GM12878 (cell line): ENCODE data around the gene S1PR1. TPM values are rescaled to one million over a fixed set of nuclear protein-coding genes. Genes with fewer than 3 reads are reported as not detected.

Experiments used
- EP300 ChIP-seq, 2 experiments: fragments of 150-350 bp in 1 of 2; IDR thresholded peaks; 2 replicates each; pipeline ENCODE4 v1.6.1; 2011 to 2012; ENCODE audit warnings: low read depth in 2 of 2, low read length in 2 of 2, borderline replicate concordance in 1 of 2, improper control_type of control experiment in 1 of 2, inconsistent platforms in 1 of 2; ENCODE audit not compliant: control insufficient read depth in 1 of 2
- ETV6 ChIP-seq, 2 experiments: fragments of 450-650 bp in 1 of 2; IDR thresholded peaks in 1 of 2; conservative IDR thresholded peaks in 1 of 2; 2 replicates each; pipeline ENCODE4 v1.6.1; 2014; ENCODE audit warnings: antibody characterized with exemption in 1 of 2, borderline replicate concordance in 1 of 2, low read depth in 1 of 2, mild to moderate bottlenecking in 1 of 2, moderate library complexity in 1 of 2
- FOXK2 ChIP-seq: fragments of 450-650 bp; IDR thresholded peaks from 2 replicates; pipeline ENCODE4 v1.6.1; 2017; ENCODE audit warnings: mild to moderate bottlenecking, moderate library complexity
- HDGF ChIP-seq: fragments of 450-650 bp; IDR thresholded peaks from 2 replicates; pipeline ENCODE4 v1.6.1; 2016; ENCODE audit warnings: antibody characterized with exemption
- JUND ChIP-seq: IDR thresholded peaks from 2 replicates; pipeline ENCODE4 v1.6.1; 2012; ENCODE audit warnings: low read depth, mild to moderate bottlenecking, low read length, improper control_type of control experiment, moderate library complexity
- MYC ChIP-seq: IDR thresholded peaks from 2 replicates; pipeline ENCODE4 v1.6.1; 2011; ENCODE audit warnings: mild to moderate bottlenecking, low read length, moderate library complexity, inconsistent platforms; ENCODE audit not compliant: insufficient read depth, insufficient replicate concordance, insufficient read length, severe bottlenecking
- NR2C2 ChIP-seq: IDR thresholded peaks from 2 replicates; pipeline ENCODE4 v1.6.1; 2011; ENCODE audit warnings: borderline replicate concordance, low read depth; ENCODE audit not compliant: control insufficient read depth, insufficient read length
- PML ChIP-seq: IDR thresholded peaks from 2 replicates; pipeline ENCODE4 v1.6.1; 2012; ENCODE audit warnings: low read length, inconsistent platforms
- POLR2AphosphoS2 ChIP-seq: IDR thresholded peaks from 2 replicates; pipeline ENCODE4 v1.6.1; 2011; ENCODE audit warnings: low read depth, mild to moderate bottlenecking, low read length, improper control_type of control experiment, moderate library complexity
- RBBP5 ChIP-seq: fragments of 200-600 bp; sonication (generic); conservative IDR thresholded peaks from 2 replicates; pipeline ENCODE4 v1.6.1; 2016
- SPI1 ChIP-seq: IDR thresholded peaks from 2 replicates; pipeline ENCODE4 v1.6.1; 2011; ENCODE audit warnings: low read depth, mild to moderate bottlenecking, low read length, moderate library complexity, borderline replicate concordance; ENCODE audit not compliant: insufficient read depth
- STAT1 ChIP-seq: fragments of 450-650 bp; conservative IDR thresholded peaks from 2 replicates; pipeline ENCODE4 v1.6.1; 2014; ENCODE audit warnings: antibody characterized with exemption, mild to moderate bottlenecking
- STAT3 ChIP-seq: IDR thresholded peaks from 2 replicates; pipeline ENCODE4 v1.6.1; 2011; ENCODE audit warnings: low read depth, low read length, improper control_type of control experiment
- SUZ12 ChIP-seq: fragments of 200-600 bp; sonication (generic); IDR thresholded peaks from one replicate; pipeline ENCODE4 v1.6.1; 2018; ENCODE audit warnings: antibody characterized with exemption, mild to moderate bottlenecking; ENCODE audit not compliant: unreplicated experiment
- TARDBP ChIP-seq: IDR thresholded peaks from 2 replicates; pipeline ENCODE4 v1.6.1; 2016; ENCODE audit warnings: borderline replicate concordance
- YY1 ChIP-seq: IDR thresholded peaks from 2 replicates; pipeline ENCODE4 v1.6.1; 2011; ENCODE audit warnings: low read depth, mild to moderate bottlenecking, low read length
- ZNF217 ChIP-seq: fragments of 450-650 bp; IDR thresholded peaks from 2 replicates; pipeline ENCODE4 v1.6.1; 2017; ENCODE audit warnings: antibody characterized with exemption, mild to moderate bottlenecking
- polyA plus RNA-seq, 11 experiments: library from polyadenylated mRNA; depleted of rRNA in 4 of 11; unstranded in 6 of 11; stranded (reverse) in 5 of 11; fragments of >200 nt; fragmentation: Nextera tagmentation in 4 of 11; fragmentation: Illumina TruSeq in 1 of 11; extraction: Ambion mirVana in 4 of 11; extraction: Trizol in 1 of 11; gene quantifications; 1 replicate in 1 of 11; 2 replicates in 10 of 11; pipeline versions ENCODE4 v1.2.1 to v1.2.3, GENCODE V29; 2011 to 2016; ENCODE audit warnings: inconsistent platforms in 2 of 11, missing spikeins in 2 of 11, low read depth in 1 of 11
- total RNA-seq, 4 experiments: library from RNA; depleted of rRNA in 3 of 4; stranded (reverse); fragments of >200 nt in 3 of 4; fragmentation: Illumina TruSeq in 1 of 4; extraction: Trizol in 1 of 4; gene quantifications; 2 replicates each; pipeline versions ENCODE4 v1.2.1 to v1.2.3, GENCODE V29; 2013 to 2021
- TF ChIP-seq, protein P1 (sequence below): fragments of 450-650 bp; IDR thresholded peaks from 2 replicates; pipeline ENCODE4 v1.6.1; 2016; ENCODE audit warnings: mild to moderate bottlenecking, moderate library complexity, borderline replicate concordance
- TF ChIP-seq, protein P2 (sequence below): IDR thresholded peaks from 2 replicates; pipeline ENCODE4 v1.6.1; 2012; ENCODE audit warnings: improper control_type of control experiment, low read depth, low read length; ENCODE audit not compliant: insufficient replicate concordance

S1PR1 gene
- total and polyA plus RNA-seq, 10 of the 15 experiments (the other 5 are each of a cell fraction or from before 2014, with no cell fraction given) = 3.8 to 59.4 (median 30.7) TPM

DNA sequence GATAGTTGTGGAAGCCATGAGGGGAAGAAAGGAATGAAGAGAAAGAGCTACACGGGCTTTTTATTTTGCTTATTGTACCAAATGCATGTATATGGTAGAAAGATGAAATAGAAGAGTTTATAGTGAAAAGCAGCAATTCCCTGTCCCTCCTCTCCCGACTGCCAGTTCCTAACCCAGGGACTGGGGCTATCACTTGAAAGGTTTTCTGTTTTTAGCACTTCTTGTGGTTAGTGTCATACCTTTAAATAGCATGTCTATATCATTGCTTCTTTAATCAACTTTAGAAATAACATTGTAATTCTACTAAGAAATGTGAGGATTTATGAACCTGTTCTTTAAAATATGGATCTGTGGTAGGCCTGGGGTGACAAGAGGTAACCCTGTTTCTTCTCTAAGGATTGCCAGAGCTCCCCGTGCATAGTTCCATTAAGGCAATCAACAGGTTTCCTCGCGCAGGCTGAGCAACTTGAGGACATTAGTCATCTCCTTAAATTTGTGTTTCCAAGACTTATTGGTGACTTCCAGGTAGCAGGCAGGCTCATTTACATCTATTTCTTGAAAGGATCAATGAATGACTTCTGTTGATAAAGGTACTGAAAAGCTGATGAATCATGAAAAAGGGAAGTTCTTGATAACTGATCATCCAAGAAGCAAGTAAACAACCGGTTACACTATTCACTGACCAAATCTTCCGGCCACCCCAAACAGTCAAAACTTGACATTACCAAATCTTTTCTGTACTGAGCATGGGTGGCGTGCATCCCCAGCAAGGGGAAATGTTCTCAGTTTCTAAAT lies 37.8 kb upstream of the S1PR1 start (continued):
- TF ChIP-seq PML (peak; percentile 88), FOXK2 (no peak), HDGF (no peak), SUZ12 (no peak), ETV6 (conservative IDR thresholded peaks at IDR 0.05 in 1 of 2, IDR thresholded peaks at IDR 0.05 in 1 of 2; ENCODE audit: borderline replicate concordance in 1 of 2, low read depth in 1 of 2) (peak in 1 of 2 experiments; percentile 91; a peak in 2 of 4 replicates), RBBP5 (no peak), EP300 (IDR thresholded peaks at IDR 0.05; ENCODE audit: borderline replicate concordance in 1 of 2, control insufficient read depth in 1 of 2, low read depth in 2 of 2, low read length in 2 of 2) (peak; percentile 79 to 95; a peak in 3 of 4 replicates), ZNF217 (peak; percentile 96), JUND (peak; percentile 75; the same call in 1 of the 2 replicates), STAT3 (peak; percentile 78; the same call in 1 of the 2 replicates), MYC (no peak), NR2C2 (no peak), STAT1 (no peak), POLR2AphosphoS2 (no peak), YY1 (0 out of 2 replicates have a peak, but pooled peaks have one; percentile 23), SPI1 (peak; percentile 39; the same call in 1 of the 2 replicates), TARDBP (no peak)
- TF ChIP-seq, protein P1, sequence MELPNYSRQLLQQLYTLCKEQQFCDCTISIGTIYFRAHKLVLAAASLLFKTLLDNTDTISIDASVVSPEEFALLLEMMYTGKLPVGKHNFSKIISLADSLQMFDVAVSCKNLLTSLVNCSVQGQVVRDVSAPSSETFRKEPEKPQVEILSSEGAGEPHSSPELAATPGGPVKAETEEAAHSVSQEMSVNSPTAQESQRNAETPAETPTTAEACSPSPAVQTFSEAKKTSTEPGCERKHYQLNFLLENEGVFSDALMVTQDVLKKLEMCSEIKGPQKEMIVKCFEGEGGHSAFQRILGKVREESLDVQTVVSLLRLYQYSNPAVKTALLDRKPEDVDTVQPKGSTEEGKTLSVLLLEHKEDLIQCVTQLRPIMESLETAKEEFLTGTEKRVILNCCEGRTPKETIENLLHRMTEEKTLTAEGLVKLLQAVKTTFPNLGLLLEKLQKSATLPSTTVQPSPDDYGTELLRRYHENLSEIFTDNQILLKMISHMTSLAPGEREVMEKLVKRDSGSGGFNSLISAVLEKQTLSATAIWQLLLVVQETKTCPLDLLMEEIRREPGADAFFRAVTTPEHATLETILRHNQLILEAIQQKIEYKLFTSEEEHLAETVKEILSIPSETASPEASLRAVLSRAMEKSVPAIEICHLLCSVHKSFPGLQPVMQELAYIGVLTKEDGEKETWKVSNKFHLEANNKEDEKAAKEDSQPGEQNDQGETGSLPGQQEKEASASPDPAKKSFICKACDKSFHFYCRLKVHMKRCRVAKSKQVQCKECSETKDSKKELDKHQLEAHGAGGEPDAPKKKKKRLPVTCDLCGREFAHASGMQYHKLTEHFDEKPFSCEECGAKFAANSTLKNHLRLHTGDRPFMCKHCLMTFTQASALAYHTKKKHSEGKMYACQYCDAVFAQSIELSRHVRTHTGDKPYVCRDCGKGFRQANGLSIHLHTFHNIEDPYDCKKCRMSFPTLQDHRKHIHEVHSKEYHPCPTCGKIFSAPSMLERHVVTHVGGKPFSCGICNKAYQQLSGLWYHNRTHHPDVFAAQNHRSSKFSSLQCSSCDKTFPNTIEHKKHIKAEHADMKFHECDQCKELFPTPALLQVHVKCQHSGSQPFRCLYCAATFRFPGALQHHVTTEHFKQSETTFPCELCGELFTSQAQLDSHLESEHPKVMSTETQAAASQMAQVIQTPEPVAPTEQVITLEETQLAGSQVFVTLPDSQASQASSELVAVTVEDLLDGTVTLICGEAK = no peak
- TF ChIP-seq, protein P2, sequence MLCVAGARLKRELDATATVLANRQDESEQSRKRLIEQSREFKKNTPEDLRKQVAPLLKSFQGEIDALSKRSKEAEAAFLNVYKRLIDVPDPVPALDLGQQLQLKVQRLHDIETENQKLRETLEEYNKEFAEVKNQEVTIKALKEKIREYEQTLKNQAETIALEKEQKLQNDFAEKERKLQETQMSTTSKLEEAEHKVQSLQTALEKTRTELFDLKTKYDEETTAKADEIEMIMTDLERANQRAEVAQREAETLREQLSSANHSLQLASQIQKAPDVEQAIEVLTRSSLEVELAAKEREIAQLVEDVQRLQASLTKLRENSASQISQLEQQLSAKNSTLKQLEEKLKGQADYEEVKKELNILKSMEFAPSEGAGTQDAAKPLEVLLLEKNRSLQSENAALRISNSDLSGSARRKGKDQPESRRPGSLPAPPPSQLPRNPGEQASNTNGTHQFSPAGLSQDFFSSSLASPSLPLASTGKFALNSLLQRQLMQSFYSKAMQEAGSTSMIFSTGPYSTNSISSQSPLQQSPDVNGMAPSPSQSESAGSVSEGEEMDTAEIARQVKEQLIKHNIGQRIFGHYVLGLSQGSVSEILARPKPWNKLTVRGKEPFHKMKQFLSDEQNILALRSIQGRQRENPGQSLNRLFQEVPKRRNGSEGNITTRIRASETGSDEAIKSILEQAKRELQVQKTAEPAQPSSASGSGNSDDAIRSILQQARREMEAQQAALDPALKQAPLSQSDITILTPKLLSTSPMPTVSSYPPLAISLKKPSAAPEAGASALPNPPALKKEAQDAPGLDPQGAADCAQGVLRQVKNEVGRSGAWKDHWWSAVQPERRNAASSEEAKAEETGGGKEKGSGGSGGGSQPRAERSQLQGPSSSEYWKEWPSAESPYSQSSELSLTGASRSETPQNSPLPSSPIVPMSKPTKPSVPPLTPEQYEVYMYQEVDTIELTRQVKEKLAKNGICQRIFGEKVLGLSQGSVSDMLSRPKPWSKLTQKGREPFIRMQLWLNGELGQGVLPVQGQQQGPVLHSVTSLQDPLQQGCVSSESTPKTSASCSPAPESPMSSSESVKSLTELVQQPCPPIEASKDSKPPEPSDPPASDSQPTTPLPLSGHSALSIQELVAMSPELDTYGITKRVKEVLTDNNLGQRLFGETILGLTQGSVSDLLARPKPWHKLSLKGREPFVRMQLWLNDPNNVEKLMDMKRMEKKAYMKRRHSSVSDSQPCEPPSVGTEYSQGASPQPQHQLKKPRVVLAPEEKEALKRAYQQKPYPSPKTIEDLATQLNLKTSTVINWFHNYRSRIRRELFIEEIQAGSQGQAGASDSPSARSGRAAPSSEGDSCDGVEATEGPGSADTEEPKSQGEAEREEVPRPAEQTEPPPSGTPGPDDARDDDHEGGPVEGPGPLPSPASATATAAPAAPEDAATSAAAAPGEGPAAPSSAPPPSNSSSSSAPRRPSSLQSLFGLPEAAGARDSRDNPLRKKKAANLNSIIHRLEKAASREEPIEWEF = peak; percentile 98
